Osteocyte (in vitro differentiated cells): ENCODE data around the gene TSR1. TPM values are rescaled to one million over a fixed set of nuclear protein-coding genes. Genes with fewer than 3 reads are reported as not detected.

ENCODE experiments used
- DNase-seq: peaks from one replicate; pipeline ENCODE4 v3.0.0; 2021; ENCODE audit warnings: mixed read lengths; ENCODE audit not compliant: unreplicated experiment; ENCODE audit errors: extremely low spot score
- H3K27ac Mint-ChIP-seq: one replicate; pipeline ENCODE4 v1.8.0; 2021; ENCODE audit warnings: mild to moderate bottlenecking, mixed read lengths; ENCODE audit not compliant: unreplicated experiment
- H3K27me3 Mint-ChIP-seq: one replicate; pipeline ENCODE4 v1.8.0; 2021; ENCODE audit warnings: mixed read lengths; ENCODE audit not compliant: unreplicated experiment
- H3K36me3 Mint-ChIP-seq: one replicate; pipeline ENCODE4 v1.8.0; 2021; ENCODE audit warnings: mixed read lengths; ENCODE audit not compliant: unreplicated experiment
- H3K4me1 Mint-ChIP-seq: one replicate; pipeline ENCODE4 v1.8.0; 2021; ENCODE audit warnings: mixed read lengths; ENCODE audit not compliant: unreplicated experiment
- H3K4me3 Mint-ChIP-seq: one replicate; pipeline ENCODE4 v1.8.0; 2021; ENCODE audit warnings: mild to moderate bottlenecking, moderate library complexity, mixed read lengths; ENCODE audit not compliant: unreplicated experiment
- H3K9me3 Mint-ChIP-seq: one replicate; pipeline ENCODE4 v1.8.0; 2021; ENCODE audit warnings: mixed read lengths; ENCODE audit not compliant: unreplicated experiment
- CTCF ChIP-seq: fragments of 200-600 bp; sonication (generic); IDR thresholded peaks from 2 replicates; pipeline ENCODE4 v1.5.0; 2021; ENCODE audit warnings: antibody characterized with exemption, mild to moderate bottlenecking, moderate library complexity
- total RNA-seq: library from RNA; stranded (reverse); gene quantifications from 2 replicates; pipeline ENCODE4 v1.2.1, GENCODE V29; 2021

The TSR1 gene
- total RNA-seq, 1 donor from 2014 or later: 26.3 TPM

- DNase-seq: no peak
- peaks cover 17% of the 10 kb centered on the region for H3K36me3 Mint-ChIP-seq
- H3K4me3 Mint-ChIP-seq: peak overlapping the region; percentile 71
- H3K4me1 Mint-ChIP-seq: peaks cover 26% of the 10 kb centered on the region
- TF ChIP-seq CTCF: no peak
- no peaks in the 10 kb centered on the region for H3K9me3 Mint-ChIP-seq
- no peaks in the 10 kb centered on the region for H3K27me3 Mint-ChIP-seq
- no peak overlapping the region for H3K27ac Mint-ChIP-seq
Observed at GRCh38 chr17:2304931-2305330, 31.3 kb downstream of the TSR1 start.

GRCh38 chr17:2303204-2304188, 32.8 kb downstream of the TSR1 start, which contains the start of the genes SMG6 and SRR:
Gene SMG6, minus strand, starts transcription at chr17:2303785. Its CDS starts 65 bp downstream, at chr17:2303720.
Gene SRR, plus strand, starts transcription at chr17:2303950. Its CDS starts 11,611 bp downstream, at chr17:2315561.
- H3K36me3 Mint-ChIP-seq: peaks cover 21% of the 10 kb centered on the region
- H3K9me3 Mint-ChIP-seq: no peaks in the 10 kb centered on the region
- DNase-seq: peak; percentile 97
- peak within 1 kb of the TSS; percentile 84 for H3K27ac Mint-ChIP-seq
- H3K4me3 Mint-ChIP-seq: peak within 1 kb of the TSS; percentile 86
- H3K27me3 Mint-ChIP-seq: no peaks in the 10 kb centered on the region
- no peak for TF ChIP-seq CTCF
- peaks cover 26% of the 10 kb centered on the region for H3K4me1 Mint-ChIP-seq

- H3K27me3 Mint-ChIP-seq: no peaks in the 10 kb centered on the region
- peaks cover 24% of the 10 kb centered on the region for H3K36me3 Mint-ChIP-seq
- DNase-seq: no peak
- no peaks in the 10 kb centered on the region for H3K9me3 Mint-ChIP-seq
- peaks cover 26% of the 10 kb centered on the region for H3K4me1 Mint-ChIP-seq
- H3K4me3 Mint-ChIP-seq: peak overlapping the region; percentile 86
- H3K27ac Mint-ChIP-seq: peak overlapping the region; percentile 84
- TF ChIP-seq CTCF: no peak
Observed at GRCh38 chr17:2302778-2303203, 33.5 kb downstream of the TSR1 start.

- TF ChIP-seq CTCF: no peak
- Mint-ChIP-seq H3K9me3 (no peaks in the 10 kb centered on the region), H3K36me3 (peaks cover 43% of the 10 kb centered on the region), H3K27me3 (no peaks in the 10 kb centered on the region), H3K4me3 (no peak overlapping the region), H3K27ac (no peak overlapping the region), H3K4me1 (peaks cover 25% of the 10 kb centered on the region)
- peak; percentile 73 for DNase-seq
Observed at GRCh38 chr17:2299756-2300155, 36.5 kb downstream of the TSR1 start.

GRCh38 chr17:2299136-2299535, 37.1 kb downstream of the TSR1 start:
- H3K4me1 Mint-ChIP-seq: peaks cover 25% of the 10 kb centered on the region
- H3K4me3 Mint-ChIP-seq: no peak overlapping the region
- no peaks in the 10 kb centered on the region for H3K27me3 Mint-ChIP-seq
- H3K27ac Mint-ChIP-seq: no peak overlapping the region
- DNase-seq: no peak
- H3K9me3 Mint-ChIP-seq: no peaks in the 10 kb centered on the region
- TF ChIP-seq CTCF: no peak
- H3K36me3 Mint-ChIP-seq: peaks cover 47% of the 10 kb centered on the region
